ENCODE results near the gene SCNN1A. TPM values are rescaled to one million over a fixed set of nuclear protein-coding genes. Genes with fewer than 3 reads are reported as not detected.

SCNN1A gene
- total RNA-seq, 2 experiments from 2014 or later, result 1.1 to 2.0 TPM

DNA sequence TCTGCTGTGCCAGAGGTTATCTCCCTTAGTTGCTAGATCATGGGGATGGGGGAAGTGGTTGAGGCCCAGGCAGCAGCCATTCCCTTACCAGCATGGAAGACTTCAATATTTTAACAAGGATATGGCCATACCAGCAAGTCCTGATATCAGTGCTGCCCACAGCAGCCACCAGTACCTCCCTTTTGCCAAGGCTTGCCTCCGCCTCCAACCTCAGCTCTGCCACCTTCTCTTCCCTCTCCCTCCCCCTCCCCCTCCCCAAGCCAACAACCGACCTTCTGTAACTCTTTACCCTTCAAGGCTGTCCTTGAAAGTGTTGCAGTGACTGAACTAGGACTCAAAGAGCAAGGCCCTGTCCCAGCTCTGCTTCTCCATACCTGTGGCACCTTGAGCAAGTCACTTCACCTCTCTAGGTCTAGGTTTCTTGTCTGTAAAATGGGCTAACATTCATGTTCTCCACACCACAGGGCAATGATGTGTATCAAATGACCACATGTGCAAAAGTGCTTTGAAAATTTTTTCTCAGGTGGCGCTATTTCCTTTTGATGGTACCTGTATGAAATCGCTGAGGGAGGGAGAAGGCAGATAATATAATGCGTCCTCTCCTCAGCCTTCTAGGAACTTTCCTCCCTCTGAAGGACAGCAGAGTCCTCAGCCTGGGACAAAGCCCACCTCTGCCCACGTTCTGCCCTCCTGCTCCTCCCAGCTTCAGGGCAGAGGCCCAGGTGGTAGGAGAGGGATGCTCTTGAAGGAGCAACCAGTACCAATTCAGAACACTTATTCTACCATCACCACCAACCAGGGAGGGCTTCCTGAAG lies 50.2 kb downstream of the SCNN1A start:
- DNase-seq, result no peak
- H3K27ac ChIP-seq (ENCODE audit: low read depth in 1 of 2, low read length in 2 of 2), result peak overlapping the region; percentile 5 to 29
- H3K9me3 ChIP-seq (ENCODE audit: control insufficient read depth in 1 of 2, insufficient read depth in 1 of 2, low read length in 2 of 2), result no peaks in the 10 kb centered on the region
- H3K4me3 ChIP-seq (ENCODE audit: low read length), result no peak overlapping the region
- peak overlapping the region; percentile 85 for H3K27ac Mint-ChIP-seq
- POLR2A ChIA-PET, result interaction anchor here (1.3 to 1.9 kb wide), 4 partner anchors 10 to 126 kb away, joined by 3 to 4 read pairs (median 4); partner anchors contain the start of gene TAPBPL
- H3K27me3 Mint-ChIP-seq, result no peaks in the 10 kb centered on the region
- CTCF ChIA-PET, result interaction anchor here (0.9 to 2.6 kb wide), 2 partner anchors 10 to 31 kb away, joined by 3 to 15 read pairs; no protein-coding TSS in a partner anchor
- H3K36me3 Mint-ChIP-seq (ENCODE audit: low read depth), result peaks cover 27% of the 10 kb centered on the region
- intact Hi-C loops (cut with DNase I, micrococcal nuclease), result loop anchor here in 1 of 2 experiments (5.0 kb wide), 3 partner anchors 42 to 212 kb away; no protein-coding TSS in a partner anchor
- TF ChIP-seq, protein P1, sequence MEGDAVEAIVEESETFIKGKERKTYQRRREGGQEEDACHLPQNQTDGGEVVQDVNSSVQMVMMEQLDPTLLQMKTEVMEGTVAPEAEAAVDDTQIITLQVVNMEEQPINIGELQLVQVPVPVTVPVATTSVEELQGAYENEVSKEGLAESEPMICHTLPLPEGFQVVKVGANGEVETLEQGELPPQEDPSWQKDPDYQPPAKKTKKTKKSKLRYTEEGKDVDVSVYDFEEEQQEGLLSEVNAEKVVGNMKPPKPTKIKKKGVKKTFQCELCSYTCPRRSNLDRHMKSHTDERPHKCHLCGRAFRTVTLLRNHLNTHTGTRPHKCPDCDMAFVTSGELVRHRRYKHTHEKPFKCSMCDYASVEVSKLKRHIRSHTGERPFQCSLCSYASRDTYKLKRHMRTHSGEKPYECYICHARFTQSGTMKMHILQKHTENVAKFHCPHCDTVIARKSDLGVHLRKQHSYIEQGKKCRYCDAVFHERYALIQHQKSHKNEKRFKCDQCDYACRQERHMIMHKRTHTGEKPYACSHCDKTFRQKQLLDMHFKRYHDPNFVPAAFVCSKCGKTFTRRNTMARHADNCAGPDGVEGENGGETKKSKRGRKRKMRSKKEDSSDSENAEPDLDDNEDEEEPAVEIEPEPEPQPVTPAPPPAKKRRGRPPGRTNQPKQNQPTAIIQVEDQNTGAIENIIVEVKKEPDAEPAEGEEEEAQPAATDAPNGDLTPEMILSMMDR (IDR thresholded peaks at IDR 0.05), result no peak
- H3K4me3 Mint-ChIP-seq, result peak overlapping the region; percentile 37
- ATAC-seq (ENCODE audit: poor library complexity), result no peak
- H3K4me1 ChIP-seq (ENCODE audit: insufficient read depth, low read length), result peaks cover 40% of the 10 kb centered on the region
- peaks cover 31% of the 10 kb centered on the region for H3K36me3 ChIP-seq (ENCODE audit: insufficient read depth, low read length)
- no peaks in the 10 kb centered on the region for H3K9me3 Mint-ChIP-seq
- H3K27me3 ChIP-seq (ENCODE audit: control insufficient read depth in 1 of 2, insufficient read depth in 2 of 2, low read length in 2 of 2), result no peaks in the 10 kb centered on the region
- peaks cover 47% of the 10 kb centered on the region for H3K4me1 Mint-ChIP-seq (ENCODE audit: low read depth)

DNA sequence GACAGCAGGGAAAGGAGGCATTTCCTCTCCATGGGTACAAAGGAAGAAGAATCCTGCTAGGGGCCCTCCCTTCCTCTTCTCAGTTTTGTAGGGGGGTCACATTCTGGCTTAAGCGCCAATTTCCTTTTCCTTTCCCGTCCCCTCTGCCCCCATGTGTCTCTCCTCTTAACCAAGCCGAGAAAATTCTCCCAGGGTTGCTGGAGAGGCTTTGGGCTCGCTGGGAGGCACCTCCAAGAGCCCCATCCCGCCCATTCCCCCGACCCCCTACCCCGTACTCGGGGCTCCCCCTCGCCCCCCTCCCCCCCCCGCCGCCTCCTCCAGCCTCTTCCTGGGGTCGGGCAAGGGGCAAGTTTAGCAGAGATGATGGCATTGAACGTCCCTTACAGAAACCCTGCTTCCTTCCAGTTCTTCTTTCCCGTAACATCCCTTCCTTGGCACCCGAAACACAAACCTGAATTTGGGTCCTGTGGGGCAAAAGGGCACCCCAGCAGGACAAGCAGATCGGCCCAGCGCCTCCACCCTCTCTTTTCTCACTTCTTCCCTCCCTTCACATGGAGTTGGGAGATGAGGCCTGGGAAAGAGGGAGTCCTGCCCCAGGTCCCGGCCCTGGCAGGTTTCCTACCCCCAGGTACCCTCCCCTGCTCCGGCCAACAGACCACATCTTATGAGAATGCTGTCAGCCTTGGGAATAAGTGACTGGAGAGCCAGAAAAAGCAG lies 51.2 kb downstream of the SCNN1A start:
- Histone ChIP-seq H3K27ac (ENCODE audit: low read depth in 1 of 2, low read length in 2 of 2) (peak overlapping the region; percentile 12 to 47), H3K36me3 (ENCODE audit: insufficient read depth, low read length) (peaks cover 22% of the 10 kb centered on the region), H3K27me3 (ENCODE audit: control insufficient read depth in 1 of 2, insufficient read depth in 2 of 2, low read length in 2 of 2) (no peaks in the 10 kb centered on the region), H3K4me3 (ENCODE audit: low read length) (peak overlapping the region; percentile 12), H3K4me1 (ENCODE audit: insufficient read depth, low read length) (peaks cover 40% of the 10 kb centered on the region), H3K9me3 (ENCODE audit: control insufficient read depth in 1 of 2, insufficient read depth in 1 of 2, low read length in 2 of 2) (no peaks in the 10 kb centered on the region)
- intact Hi-C loops (cut with DNase I, micrococcal nuclease), result loop anchor here in 1 of 2 experiments (2.0 to 5.0 kb wide), 4 partner anchors 13 to 213 kb away; no protein-coding TSS in a partner anchor
- Mint-ChIP-seq H3K9me3 (no peaks in the 10 kb centered on the region), H3K36me3 (ENCODE audit: low read depth) (peaks cover 22% of the 10 kb centered on the region), H3K4me1 (ENCODE audit: low read depth) (peaks cover 56% of the 10 kb centered on the region), H3K27ac (peak overlapping the region; percentile 85), H3K4me3 (peak overlapping the region; percentile 86), H3K27me3 (no peaks in the 10 kb centered on the region)
- ATAC-seq (ENCODE audit: poor library complexity) (no peak), DNase-seq (no peak)
- TF ChIP-seq, protein P1 (IDR thresholded peaks at IDR 0.05), result no peak
- ChIA-PET CTCF (interaction anchor here (0.8 to 2.6 kb wide), 11 partner anchors 10 to 147 kb away, joined by 3 to 30 read pairs (median 8); partner anchors contain the start of gene VAMP1), POLR2A (interaction anchor here (1.1 to 2.6 kb wide), 9 partner anchors 11 to 146 kb away, joined by 3 to 16 read pairs (median 9); partner anchors contain the start of genes TNFRSF1A and VAMP1)

DNA sequence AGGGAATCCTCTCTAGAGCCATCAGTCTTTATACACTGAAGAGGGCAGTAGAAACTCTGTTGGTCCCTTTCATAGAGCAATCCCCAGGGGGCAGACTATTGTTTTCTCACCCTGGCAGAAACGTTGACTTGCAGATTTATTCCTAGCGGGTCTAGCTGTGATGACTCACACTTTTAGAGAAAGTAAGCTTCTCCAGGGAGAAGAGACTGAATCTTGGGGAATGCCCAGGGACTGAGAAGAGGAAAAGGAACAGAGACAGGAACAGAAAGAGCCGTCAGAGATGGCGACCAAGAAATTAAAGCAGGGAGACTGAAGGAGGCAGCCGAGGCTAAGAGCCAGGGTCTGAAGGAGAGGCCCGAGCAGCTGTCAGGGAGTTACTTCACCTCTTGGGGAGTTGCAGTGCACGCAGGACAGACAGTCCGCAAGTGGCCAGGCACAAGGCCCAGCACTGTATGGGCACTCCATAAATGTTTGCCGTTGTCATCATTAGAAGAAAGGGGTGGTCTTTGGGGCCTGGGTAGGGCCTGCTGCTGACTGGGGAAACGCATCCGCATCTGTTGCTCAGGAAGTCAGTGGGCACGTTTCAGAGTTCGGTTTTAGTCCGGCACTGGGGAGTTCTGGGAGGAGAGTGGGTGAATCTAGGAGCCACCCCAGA lies 51.9 kb downstream of the SCNN1A start:
- POLR2A ChIA-PET, result interaction anchor here (0.7 to 2.6 kb wide), 11 partner anchors 11 to 215 kb away, joined by 3 to 16 read pairs (median 7); partner anchors contain the start of genes TNFRSF1A and VAMP1
- no peaks in the 10 kb centered on the region for H3K27me3 ChIP-seq (ENCODE audit: control insufficient read depth in 1 of 2, insufficient read depth in 2 of 2, low read length in 2 of 2)
- H3K4me3 ChIP-seq (ENCODE audit: low read length), result peak overlapping the region; percentile 12

More for the DNA sequence above, 51.9 kb downstream of the SCNN1A start:
- CTCF ChIA-PET, result interaction anchor here (0.8 to 2.6 kb wide), 13 partner anchors 11 to 211 kb away, joined by 3 to 30 read pairs (median 7); partner anchors contain the start of gene VAMP1
- peak overlapping the region; percentile 85 for H3K27ac Mint-ChIP-seq
- TF ChIP-seq, protein P1 (IDR thresholded peaks at IDR 0.05), result peak; percentile 72
- no peaks in the 10 kb centered on the region for H3K27me3 Mint-ChIP-seq
- peak; percentile 89 for ATAC-seq (ENCODE audit: poor library complexity)
- peaks cover 16% of the 10 kb centered on the region for H3K36me3 Mint-ChIP-seq (ENCODE audit: low read depth)
- Histone ChIP-seq H3K36me3 (ENCODE audit: insufficient read depth, low read length) (peaks cover 15% of the 10 kb centered on the region), H3K9me3 (ENCODE audit: control insufficient read depth in 1 of 2, insufficient read depth in 1 of 2, low read length in 2 of 2) (no peaks in the 10 kb centered on the region), H3K4me1 (ENCODE audit: insufficient read depth, low read length) (peaks cover 45% of the 10 kb centered on the region), H3K27ac (ENCODE audit: low read depth in 1 of 2, low read length in 2 of 2) (peak overlapping the region; percentile 12 to 13)
- no peaks in the 10 kb centered on the region for H3K9me3 Mint-ChIP-seq
- H3K4me3 Mint-ChIP-seq, result peak overlapping the region; percentile 86
- intact Hi-C loops (cut with DNase I, micrococcal nuclease), result loop anchor here in 1 of 2 experiments (2.0 to 5.0 kb wide), 4 partner anchors 13 to 214 kb away; no protein-coding TSS in a partner anchor
- H3K4me1 Mint-ChIP-seq (ENCODE audit: low read depth), result peaks cover 60% of the 10 kb centered on the region
- peak in 7 of 14 experiments; percentile 18 to 83 (median 63) for DNase-seq
